Left ventricle myocardium inferior (tissue), 1 donor: ENCODE data around the gene CNOT6. TPM values are rescaled to one million over a fixed set of nuclear protein-coding genes. Genes with fewer than 3 reads are reported as not detected.
A peak's percentile ranks its signal among the peaks of the same experiment; 100 is the strongest.
"Not testable (repeated sequence)": the region's sequence is repeated elsewhere in the genome, so short reads cannot be mapped to it uniquely, and the experiment has no call there.

Experiments
- DNase-seq: peaks from one replicate; pipeline ENCODE4 v3.0.0-alpha.2; 2020
- H3K27ac ChIP-seq: fragments of 200-600 bp; replicated peaks from 2 replicates; pipeline ENCODE4 v1.8.0; 2021
- H3K27me3 ChIP-seq: fragments of 200-600 bp; 2 replicates; pipeline ENCODE4 v1.8.0; 2021; ENCODE audit warnings: low read depth
- H3K36me3 ChIP-seq: fragments of 200-600 bp; 2 replicates; pipeline ENCODE4 v1.8.0; 2021
- H3K4me1 ChIP-seq: fragments of 200-600 bp; 2 replicates; pipeline ENCODE4 v1.8.0; 2021
- H3K4me3 ChIP-seq: fragments of 200-600 bp; 2 replicates; pipeline ENCODE4 v1.8.0; 2021; ENCODE audit warnings: mild to moderate bottlenecking, moderate library complexity
- H3K9me3 ChIP-seq: fragments of 200-600 bp; replicated peaks from 2 replicates; pipeline ENCODE4 v1.8.0; 2021
- CTCF ChIP-seq: fragments of 200-600 bp; IDR thresholded peaks from 2 replicates; pipeline ENCODE4 v1.8.0; 2021; ENCODE audit warnings: antibody characterized with exemption, mild to moderate bottlenecking, borderline replicate concordance
- intact Hi-C: fragments of 100-400 bp; cut with micrococcal nuclease; formaldehyde crosslinking; loops from one replicate; pipeline ENCODE4 v1.11.0; 2022
- total RNA-seq: library from RNA; stranded (reverse); fragmentation: NEBNext Ultra II Directional; extraction: Animal tissue kit (Norgen Biotek cat#: 25700); gene quantifications from one replicate; pipeline ENCODE4 v1.2.1, GENCODE V29; 2021
- donor health status: DM: no; HTN: yes; CAD: no; lungs with severe emphysema.

CNOT6 gene
- total RNA-seq, 1 donor from 2014 or later = 15.9 TPM

- no peaks in the 10 kb centered on the region for H3K36me3 ChIP-seq
- H3K4me3 ChIP-seq = no peak overlapping the region
- H3K4me1 ChIP-seq = peaks cover 5% of the 10 kb centered on the region
- H3K27ac ChIP-seq = no peak overlapping the region
- TF ChIP-seq CTCF = no peak
- H3K27me3 ChIP-seq = peaks cover 14% of the 10 kb centered on the region
- DNase-seq = no peak
- no peaks in the 10 kb centered on the region for H3K9me3 ChIP-seq
- intact Hi-C loops = loop anchor here (10.0 kb wide), 1 partner anchor 180 kb away; the partner anchor contains the start of gene MAPK9
Observed at GRCh38 chr5:180474569-180474968, 19.6 kb upstream of the CNOT6 start.

GRCh38 chr5:180475969-180476524 is 18.1 kb upstream of the CNOT6 start:
- H3K4me1 ChIP-seq, H3K27me3 ChIP-seq, H3K9me3 ChIP-seq, H3K27ac ChIP-seq, H3K4me3 ChIP-seq, H3K36me3 ChIP-seq, DNase-seq: not testable (repeated sequence)
- intact Hi-C loops = loop anchor here (10.0 kb wide), 1 partner anchor 181 kb away; the partner anchor contains the start of gene MAPK9

GRCh38 chr5:180484813-180485212 is 9.4 kb upstream of the CNOT6 start:
- intact Hi-C loops = no loop called here
- H3K4me1 ChIP-seq = no peaks in the 10 kb centered on the region
- no peak for DNase-seq
- TF ChIP-seq CTCF = no peak
- H3K4me3 ChIP-seq = no peak overlapping the region
- no peaks in the 10 kb centered on the region for H3K27me3 ChIP-seq
- no peaks in the 10 kb centered on the region for H3K9me3 ChIP-seq
- no peaks in the 10 kb centered on the region for H3K36me3 ChIP-seq
- peak overlapping the region; percentile 51 for H3K27ac ChIP-seq

- no peaks in the 10 kb centered on the region for H3K4me1 ChIP-seq
- H3K27ac ChIP-seq = no peak overlapping the region
- no peaks in the 10 kb centered on the region for H3K9me3 ChIP-seq
- no peaks in the 10 kb centered on the region for H3K36me3 ChIP-seq
- no peak overlapping the region for H3K4me3 ChIP-seq
- DNase-seq = no peak
- no peak for TF ChIP-seq CTCF
- H3K27me3 ChIP-seq = no peaks in the 10 kb centered on the region
- intact Hi-C loops = no loop called here
Observed at GRCh38 chr5:180486636-180487149, 7.5 kb upstream of the CNOT6 start.

GRCh38 chr5:180487556-180487955 is 6.6 kb upstream of the CNOT6 start:
- intact Hi-C loops = no loop called here

More at GRCh38 chr5:180487556-180487955, 6.6 kb upstream of the CNOT6 start:
- no peaks in the 10 kb centered on the region for H3K9me3 ChIP-seq
- H3K27ac ChIP-seq = no peak overlapping the region
- H3K27me3 ChIP-seq = no peaks in the 10 kb centered on the region
- H3K4me1 ChIP-seq = no peaks in the 10 kb centered on the region
- no peak for DNase-seq
- H3K36me3 ChIP-seq = no peaks in the 10 kb centered on the region
- TF ChIP-seq CTCF = no peak
- no peak overlapping the region for H3K4me3 ChIP-seq
